GM10248 (cell line): ENCODE data around the gene NTNG2.

ENCODE experiments used
- CTCF ChIA-PET: fragments of 300-600 bp; sonication (Branson Sonifier 250); formaldehyde crosslinking; extraction: SDS; loops from one replicate; lab custom pipeline; 2021; ENCODE audit warnings: antibody characterized with exemption; lab: Yijun Ruan, JAX
- POLR2A ChIA-PET: fragments of 350-650 bp; sonication (Branson Sonifier 250); formaldehyde crosslinking; extraction: SDS; loops from one replicate; lab custom pipeline; 2020; ENCODE audit warnings: antibody characterized with exemption; lab: Yijun Ruan, JAX
- DNase-seq: peaks from one replicate; pipeline ENCODE4 v3.0.0; 2012; ENCODE audit errors: extremely low spot score
- CTCF ChIP-seq: IDR thresholded peaks from 2 replicates; pipeline ENCODE4 v1.5.1; 2012; ENCODE audit warnings: mild to moderate bottlenecking, low read depth; ENCODE audit errors: extremely low read depth, missing control alignments, control extremely low read depth

The NTNG2 gene

GRCh38 chr9:132183715-132184114, 21.9 kb downstream of the NTNG2 start:
- ChIA-PET POLR2A (no interaction called here), CTCF (interaction anchor here (2.2 to 5.6 kb wide), 2 partner anchors 11 to 15 kb away, joined by 6 to 37 read pairs; no protein-coding TSS in a partner anchor)
- DNase-seq = no peak
- TF ChIP-seq CTCF = no peak

- ChIA-PET POLR2A (no interaction called here), CTCF (interaction anchor here (2.0 to 5.6 kb wide), 3 partner anchors 12 to 52 kb away, joined by 6 to 37 read pairs (median 8); no protein-coding TSS in a partner anchor)
- DNase-seq = no peak
- TF ChIP-seq CTCF = no peak
Observed at GRCh38 chr9:132184124-132184523, 22.3 kb downstream of the NTNG2 start.

- CTCF ChIA-PET = interaction anchor here (2.0 to 5.6 kb wide), 2 partner anchors 17 to 51 kb away, joined by 8 to 37 read pairs; no protein-coding TSS in a partner anchor
- TF ChIP-seq CTCF = no peak
- no peak for DNase-seq
- POLR2A ChIA-PET = interaction anchor here (0.6 kb wide), 1 partner anchor 68 kb away, joined by 4 read pairs; no protein-coding TSS in a partner anchor
Observed at GRCh38 chr9:132185073-132186009, 23.5 kb downstream of the NTNG2 start.

- ChIA-PET POLR2A (no interaction called here), CTCF (interaction anchor here (1.0 kb wide), 1 partner anchor 16 kb away, joined by 3 read pairs; no protein-coding TSS in a partner anchor)
- no peak for DNase-seq
- no peak for TF ChIP-seq CTCF
Observed at GRCh38 chr9:132187121-132187620, 25.3 kb downstream of the NTNG2 start.

- POLR2A ChIA-PET = no interaction called here
- DNase-seq = no peak
- TF ChIP-seq CTCF = no peak
- CTCF ChIA-PET = no interaction called here
Observed at GRCh38 chr9:132190966-132191365, 29.1 kb downstream of the NTNG2 start.

GRCh38 chr9:132192728-132193127, 30.9 kb downstream of the NTNG2 start:
- no peak for DNase-seq
- ChIA-PET POLR2A (no interaction called here), CTCF (interaction anchor here (1.0 to 1.3 kb wide), 3 partner anchors 10 to 66 kb away, joined by 3 read pairs; no protein-coding TSS in a partner anchor)
- no peak for TF ChIP-seq CTCF
